GM19193 (cell line): ENCODE results near the gene CMIP.

Experiments
- POLR2A ChIP-seq: IDR thresholded peaks from 4 replicates; pipeline ENCODE4 v1.6.1; 2011; ENCODE audit not compliant: insufficient read depth, insufficient read length; ENCODE audit errors: extremely low read depth

The CMIP gene

DNA sequence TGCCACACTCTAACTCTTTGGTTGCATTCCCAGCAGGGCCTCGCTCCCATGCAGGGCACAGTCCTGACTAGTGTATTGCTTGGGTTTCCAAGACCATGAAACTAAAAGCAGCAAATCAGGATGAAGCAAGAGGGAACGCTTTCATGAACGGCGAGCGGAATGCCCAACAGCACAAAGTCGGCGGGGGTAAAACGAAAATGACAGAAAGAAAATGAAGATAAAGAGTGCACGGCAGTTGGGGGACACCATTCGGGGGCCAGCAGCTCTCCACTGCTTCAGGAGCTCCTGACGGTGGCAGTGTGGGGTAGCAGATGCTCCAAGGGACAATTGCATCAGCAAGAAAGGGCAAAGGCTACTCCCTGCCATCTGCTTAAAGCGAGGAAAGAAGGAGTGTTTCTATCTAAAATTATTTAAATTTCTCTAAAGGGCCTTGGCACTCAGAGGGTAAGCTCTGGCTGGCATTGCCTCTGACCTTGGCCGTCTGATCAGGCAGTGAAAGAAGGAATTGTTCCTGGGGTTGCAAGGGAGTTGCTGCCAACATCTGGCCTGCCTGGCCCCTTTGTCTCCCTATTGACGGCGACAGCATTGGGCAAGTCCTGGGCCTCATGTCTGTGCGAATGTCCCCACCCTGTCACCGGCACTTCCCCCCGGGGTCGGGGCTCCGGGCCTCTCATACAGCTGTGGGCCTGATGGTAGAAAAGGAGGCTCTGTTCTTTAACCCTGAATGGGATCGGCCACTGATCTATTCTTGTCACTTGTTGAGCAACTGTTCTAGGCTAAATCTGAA, 138.2 kb downstream of the CMIP start:
- no peak for TF ChIP-seq POLR2A

DNA sequence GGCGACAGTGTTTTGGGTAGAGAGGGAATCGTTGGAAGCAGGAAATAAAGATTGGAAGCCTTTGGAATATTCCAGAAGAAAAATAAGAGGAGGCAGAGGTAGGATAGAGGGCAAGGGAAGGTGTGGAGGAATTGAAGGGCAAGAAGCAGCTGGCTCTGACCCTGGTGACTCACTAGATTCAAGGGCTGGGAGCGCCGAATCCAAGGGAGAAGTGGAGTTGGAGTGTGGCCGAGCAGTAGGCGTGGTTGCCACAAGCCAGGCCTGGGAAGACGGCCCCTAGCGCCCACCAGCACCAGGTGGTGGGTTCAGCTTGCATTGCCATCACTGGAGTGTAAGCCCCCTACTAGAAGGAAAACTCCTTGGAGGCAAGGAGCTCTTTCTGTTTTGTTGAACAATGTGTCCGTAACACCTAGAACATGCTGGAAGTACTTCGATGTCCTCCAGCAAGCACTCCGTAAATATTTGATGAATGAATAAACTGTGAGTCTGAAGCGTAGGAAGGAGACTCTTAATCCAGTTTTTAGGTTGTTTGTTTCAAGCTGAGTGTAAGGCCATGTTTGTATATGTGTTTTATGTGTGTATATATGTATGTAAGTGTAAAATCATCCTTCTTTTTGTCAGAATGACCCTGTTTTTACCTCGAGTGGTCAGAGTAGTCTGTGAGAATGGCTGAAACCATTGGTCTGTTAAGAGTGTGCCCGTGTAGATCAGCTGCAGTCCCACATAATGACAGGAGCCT, 139.5 kb downstream of the CMIP start:
- TF ChIP-seq POLR2A = no peak

DNA sequence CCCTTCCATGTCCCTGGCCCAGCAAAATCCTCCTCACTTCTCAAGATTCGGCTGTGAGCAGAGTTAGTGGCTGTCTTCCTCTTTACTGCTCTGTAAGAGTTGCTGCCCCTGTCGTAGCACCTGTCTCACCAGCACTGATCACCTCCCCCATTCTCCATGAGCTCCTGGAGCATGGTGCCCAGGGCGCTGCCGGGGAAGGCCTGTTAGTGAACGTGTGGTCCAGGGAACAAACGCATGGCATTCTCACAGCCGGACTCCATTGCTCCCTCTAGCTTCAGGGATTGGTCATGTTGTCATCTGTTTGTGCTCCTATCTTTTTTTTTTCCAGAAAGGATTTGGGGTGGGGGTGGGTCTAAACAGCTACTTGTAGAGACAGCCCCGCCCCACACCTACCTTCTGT, 141.2 kb downstream of the CMIP start:
- no peak for TF ChIP-seq POLR2A

DNA sequence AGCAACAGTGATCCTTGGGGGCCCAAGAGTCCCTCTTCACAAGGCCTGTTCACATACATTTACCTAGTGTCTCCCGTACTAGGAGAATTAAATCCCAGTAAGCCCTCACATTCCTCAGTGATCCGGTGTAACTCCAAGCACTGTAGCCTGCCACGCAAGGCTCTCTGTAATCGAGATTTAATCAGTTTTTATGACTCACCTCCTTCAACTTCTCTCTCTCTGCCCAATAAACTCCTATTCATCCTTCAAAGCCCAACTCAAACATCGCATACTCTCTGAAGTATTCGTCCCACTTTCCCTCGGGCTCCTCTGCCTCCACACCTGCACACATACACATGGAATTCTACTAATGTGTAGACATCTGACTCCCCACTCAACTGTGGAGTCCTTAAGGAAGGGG, 141.8 kb downstream of the CMIP start:
- no peak for TF ChIP-seq POLR2A

DNA sequence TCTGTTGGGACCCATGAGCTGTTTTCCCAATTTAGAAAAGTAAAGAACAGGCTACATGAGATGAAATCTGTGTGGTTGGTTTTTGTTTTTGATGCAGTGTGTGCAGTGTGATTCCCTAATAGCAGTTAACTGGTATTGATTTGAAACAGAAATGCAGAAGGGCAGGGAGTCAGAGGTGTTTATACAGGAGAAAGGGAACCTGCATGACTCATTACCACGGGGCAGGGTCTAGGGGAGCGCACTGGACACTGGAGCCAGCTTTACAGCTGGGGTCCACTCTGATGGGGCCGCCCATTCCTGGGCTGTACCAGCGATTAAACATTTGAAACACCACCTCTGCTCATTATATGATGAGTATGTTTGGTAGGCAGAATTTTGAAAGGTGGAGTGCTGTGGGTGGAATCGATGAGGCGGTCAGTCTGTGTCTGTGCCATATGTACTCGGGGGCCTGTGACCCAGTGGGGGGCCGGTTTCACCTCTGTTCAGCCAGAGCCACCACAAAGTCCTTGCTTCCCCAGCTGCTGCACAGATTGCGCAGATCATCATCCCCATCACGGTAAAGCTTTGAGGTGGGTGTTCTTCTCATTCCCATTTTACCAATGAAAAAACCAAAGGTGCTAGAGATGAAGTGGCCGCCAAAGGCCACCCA, 142.5 kb downstream of the CMIP start:
- TF ChIP-seq POLR2A = no peak

DNA sequence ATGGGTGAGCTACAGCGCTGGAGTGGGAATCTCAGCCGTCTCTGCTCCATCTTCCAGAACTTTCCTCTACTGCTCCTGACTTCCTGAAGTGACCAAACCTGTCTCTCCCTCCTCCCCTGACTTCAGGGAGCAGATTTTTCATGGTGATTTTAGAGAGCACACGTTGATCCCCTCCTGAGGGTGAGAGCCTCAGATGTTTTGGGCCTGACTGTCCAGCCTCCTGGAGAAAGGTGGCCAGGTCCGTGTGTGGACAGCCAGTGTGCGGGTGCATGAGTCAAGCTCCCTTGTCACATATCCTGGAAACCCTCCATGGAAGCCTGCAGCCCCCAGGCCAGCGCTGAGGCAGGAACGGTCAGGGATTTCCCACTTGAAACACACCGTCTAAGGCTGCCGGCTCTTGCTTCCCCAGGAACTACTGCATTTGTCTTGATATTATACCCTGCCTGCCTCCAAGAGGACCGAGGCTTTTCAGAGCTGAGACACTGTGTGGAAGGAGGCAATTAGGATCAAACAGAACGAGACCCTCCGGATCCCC, 143.1 kb downstream of the CMIP start:
- TF ChIP-seq POLR2A = no peak

DNA sequence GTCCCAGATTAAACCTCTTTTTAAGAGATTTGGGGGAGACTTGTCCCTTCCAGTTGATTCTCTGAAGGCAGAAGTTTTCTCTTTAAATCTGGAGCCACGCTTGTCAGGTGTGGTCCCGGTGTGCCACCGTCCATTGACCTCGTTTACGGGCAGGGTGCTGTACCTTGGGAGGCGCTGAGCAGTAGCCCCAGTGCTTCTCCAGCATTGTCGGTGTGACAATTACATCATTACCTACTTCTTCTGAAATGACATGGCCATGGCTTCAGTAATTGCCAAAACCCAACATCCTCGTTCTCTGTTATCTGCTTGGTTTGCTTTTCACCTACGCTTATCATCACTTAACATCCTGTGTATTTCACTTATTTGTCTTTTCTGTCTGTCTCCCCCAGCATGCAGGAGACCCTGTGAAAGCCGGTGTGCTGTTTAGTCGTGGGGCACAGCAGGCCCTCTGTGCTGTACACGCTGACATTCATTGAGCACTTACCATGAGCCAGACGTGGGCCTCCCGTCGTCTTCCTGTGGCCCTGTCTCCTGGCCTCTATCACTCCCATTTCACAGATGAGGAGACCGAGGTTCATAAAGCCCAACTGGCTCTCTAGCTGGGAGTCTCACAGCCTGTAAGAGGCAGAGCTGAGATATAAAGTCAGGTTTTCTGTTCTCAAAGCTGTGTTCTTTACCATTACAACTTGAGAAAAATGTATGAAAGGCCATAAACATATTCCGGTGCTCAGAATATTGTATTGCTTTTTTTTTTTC, 143.9 kb downstream of the CMIP start:
- no peak for TF ChIP-seq POLR2A

DNA sequence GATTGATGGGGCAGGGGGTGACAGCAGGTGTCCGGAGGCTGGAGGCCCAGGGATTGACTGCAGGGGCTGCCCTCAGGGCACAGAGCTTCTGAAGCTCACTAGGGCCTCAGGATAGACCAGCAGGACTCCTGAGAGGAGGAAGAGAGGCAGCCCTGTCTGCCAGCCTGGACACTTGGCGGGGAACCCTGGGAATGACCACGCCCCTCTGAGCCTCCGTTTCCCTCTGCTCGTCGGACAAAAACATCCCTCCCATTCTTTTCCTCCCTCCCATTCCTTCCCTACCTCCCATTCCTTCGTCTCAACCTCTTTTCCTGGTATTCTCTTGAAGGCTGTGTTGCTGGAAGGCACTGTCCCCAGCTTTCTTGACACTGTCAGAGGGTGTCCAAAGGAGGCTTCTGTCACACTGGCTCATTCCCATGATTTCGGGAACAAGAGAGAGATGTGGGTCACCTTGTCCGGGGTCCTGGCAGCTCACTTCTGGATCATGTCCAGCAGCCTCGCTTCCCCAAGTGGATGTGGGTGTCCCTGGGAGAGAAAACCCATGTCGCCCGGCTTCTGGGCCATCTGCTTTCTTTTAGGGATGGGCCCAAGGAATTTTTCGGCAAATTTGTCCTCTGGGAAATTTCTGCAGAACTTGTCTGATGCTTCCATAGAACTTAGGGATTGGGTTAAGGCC, 145.5 kb downstream of the CMIP start:
- TF ChIP-seq POLR2A = no peak

DNA sequence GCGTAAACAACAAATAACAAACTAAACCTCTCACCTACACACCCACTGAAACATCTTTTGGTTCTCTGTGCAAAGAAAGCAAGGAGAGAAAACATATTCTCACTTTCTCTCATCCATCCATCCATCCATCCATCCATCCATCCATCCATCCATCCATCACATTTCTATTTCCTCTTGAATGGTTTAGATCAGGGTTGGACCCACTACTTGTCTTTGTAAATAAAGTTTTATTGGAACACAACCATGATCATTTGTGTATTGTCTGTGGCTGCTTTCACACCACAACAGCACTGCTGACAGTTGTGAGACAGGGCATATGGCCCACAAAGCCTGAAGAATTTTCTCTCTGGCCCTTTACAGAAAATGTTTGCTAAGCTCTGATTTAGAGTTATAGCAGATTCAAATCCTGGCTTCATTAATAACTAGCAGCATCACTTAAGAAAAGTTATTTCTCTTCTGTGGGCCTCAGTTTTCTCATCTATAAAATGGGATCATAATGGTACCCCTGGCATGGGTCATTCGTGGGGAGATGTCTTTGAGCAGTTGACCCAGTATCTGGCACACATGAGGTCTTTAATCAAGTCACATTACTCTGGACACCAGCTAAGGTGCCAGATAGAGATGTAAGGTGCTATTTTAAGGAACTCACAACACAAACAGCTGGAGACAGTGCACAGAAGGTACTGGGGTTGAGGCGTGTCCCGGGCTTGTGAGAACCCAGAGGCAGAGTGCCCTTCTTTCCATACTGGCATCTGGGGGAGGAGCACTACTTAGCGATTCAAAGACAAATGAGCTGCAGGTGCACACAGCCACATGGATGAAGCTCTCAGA, 146.3 kb downstream of the CMIP start:
- TF ChIP-seq POLR2A = no peak

DNA sequence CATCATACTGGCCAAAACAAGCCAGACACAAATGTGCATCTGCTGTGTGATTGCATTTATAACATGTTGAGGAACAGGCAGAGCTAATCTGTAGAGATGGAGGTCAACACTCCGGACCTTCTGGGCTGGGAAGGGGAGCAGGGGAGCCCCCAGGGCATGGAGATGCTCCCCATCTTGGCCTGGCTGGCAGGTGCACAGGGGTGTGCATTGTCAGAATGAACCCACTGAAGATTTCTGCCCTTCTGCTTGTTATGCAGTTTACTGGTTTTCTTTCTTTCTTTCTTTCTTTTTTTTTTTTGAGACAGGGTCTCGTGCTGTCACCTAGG, 146.9 kb downstream of the CMIP start:
- TF ChIP-seq POLR2A = no peak

DNA sequence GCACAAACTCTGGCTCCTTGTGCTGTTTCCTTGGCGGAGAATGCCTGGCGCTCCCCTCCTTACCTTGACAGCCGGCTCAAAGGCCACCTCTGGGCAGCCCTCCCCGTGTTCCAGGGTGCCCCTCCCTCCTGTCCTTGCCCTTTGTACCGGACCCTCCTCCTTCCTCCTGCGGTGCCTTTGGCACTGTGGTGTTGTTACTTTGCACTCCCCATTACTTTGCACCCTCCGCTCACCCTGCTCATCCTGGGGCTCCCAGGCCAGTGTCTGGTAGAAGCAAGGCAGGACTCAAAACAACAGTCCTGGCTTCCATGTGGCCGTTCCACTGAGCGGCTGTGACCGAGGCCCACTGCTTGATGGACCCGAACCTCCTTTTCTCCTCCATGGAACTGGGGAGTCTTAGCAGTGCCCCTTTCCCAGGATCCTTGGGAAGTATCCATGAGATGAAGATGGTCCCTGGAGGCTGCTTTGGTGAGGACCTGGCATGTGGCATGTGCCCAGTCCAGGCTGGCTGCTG, 147.8 kb downstream of the CMIP start:
- no peak for TF ChIP-seq POLR2A

DNA sequence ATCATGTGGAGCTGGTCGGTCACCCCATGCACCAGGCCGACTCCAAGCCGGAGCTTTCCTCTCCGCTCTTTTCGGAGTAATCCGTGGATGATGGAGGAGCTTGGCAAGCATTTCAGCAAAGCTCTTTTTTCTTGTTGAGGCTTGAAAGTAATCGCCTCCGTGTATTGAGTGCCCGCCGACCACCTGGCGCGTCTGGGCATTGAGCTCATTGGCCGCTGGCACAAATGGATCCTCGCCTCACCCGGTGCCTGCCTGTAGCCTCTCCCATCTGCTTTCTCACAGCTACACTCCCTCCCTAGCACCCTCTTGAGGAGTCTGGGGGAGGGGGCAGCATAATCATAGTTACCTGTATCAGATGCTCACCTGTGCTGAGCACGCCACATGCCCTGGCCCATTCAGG, 148.9 kb downstream of the CMIP start:
- no peak for TF ChIP-seq POLR2A

DNA sequence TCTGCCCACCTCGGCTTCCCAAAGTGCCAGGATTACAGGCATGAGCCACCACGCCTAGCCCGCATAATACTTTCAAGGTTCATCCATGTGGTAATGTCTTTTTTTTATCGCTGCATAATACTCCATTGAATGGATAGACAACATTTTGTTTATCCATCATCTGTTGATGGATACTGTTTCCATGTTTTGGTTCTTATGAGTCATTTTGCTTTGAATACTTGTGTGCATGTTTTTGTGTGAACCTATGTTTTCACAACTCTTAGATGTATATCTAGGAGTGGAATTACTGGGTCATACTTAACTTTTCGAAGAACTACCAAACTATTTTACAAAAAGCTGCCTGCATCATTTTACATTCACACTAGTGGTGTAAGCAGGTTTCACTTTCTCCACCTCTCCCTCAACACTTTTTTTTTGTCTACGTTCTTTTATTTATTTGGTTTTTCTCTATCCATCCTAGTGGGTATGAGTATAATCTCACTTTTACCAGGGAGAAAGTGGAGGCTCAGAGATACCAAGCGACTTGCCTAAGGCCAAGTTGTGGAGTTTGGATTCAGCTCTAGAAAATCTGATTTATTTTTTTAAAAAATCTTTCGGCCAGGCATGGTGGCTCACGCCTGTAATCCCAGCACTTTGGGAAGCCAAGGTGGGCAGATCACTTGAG, 151.2 kb downstream of the CMIP start:
- no peak for TF ChIP-seq POLR2A
